Neural progenitor cell (in vitro differentiated cells): Measurements from ENCODE around the gene GGT5.
"Not testable (repeated sequence)": the region's sequence is repeated elsewhere in the genome, so short reads cannot be mapped to it uniquely, and the experiment has no call there.

Source experiments
- EZH2 ChIP-seq: fragments of 200-600 bp; sonication (generic); IDR thresholded peaks from 2 replicates; pipeline ENCODE4 v1.6.1; 2017; ENCODE audit warnings: antibody characterized with exemption, mild to moderate bottlenecking, moderate library complexity
- EZH2phosphoT487 ChIP-seq: fragments of 200-600 bp; sonication (generic); IDR thresholded peaks from 2 replicates; pipeline ENCODE4 v1.6.1; 2017; ENCODE audit warnings: antibody characterized with exemption
- TF ChIP-seq, protein P1 (sequence below): fragments of 200-600 bp; sonication (generic); IDR thresholded peaks from 2 replicates; pipeline ENCODE4 v1.5.1; 2017; ENCODE audit warnings: antibody characterized with exemption, mild to moderate bottlenecking

- not testable (repeated sequence) for TF ChIP-seq EZH2, EZH2phosphoT487
- TF ChIP-seq, protein P1, sequence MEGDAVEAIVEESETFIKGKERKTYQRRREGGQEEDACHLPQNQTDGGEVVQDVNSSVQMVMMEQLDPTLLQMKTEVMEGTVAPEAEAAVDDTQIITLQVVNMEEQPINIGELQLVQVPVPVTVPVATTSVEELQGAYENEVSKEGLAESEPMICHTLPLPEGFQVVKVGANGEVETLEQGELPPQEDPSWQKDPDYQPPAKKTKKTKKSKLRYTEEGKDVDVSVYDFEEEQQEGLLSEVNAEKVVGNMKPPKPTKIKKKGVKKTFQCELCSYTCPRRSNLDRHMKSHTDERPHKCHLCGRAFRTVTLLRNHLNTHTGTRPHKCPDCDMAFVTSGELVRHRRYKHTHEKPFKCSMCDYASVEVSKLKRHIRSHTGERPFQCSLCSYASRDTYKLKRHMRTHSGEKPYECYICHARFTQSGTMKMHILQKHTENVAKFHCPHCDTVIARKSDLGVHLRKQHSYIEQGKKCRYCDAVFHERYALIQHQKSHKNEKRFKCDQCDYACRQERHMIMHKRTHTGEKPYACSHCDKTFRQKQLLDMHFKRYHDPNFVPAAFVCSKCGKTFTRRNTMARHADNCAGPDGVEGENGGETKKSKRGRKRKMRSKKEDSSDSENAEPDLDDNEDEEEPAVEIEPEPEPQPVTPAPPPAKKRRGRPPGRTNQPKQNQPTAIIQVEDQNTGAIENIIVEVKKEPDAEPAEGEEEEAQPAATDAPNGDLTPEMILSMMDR: not testable (repeated sequence)
These were observed 47.4 kb upstream of the GGT5 start for GRCh38 chr22:24292202-24292830.
